B cell (primary cell): ENCODE data around the gene FABP2.

Experiments used
- EZH2 ChIP-seq: IDR thresholded peaks from 2 replicates; pipeline ENCODE4 v1.6.1; 2012; ENCODE audit warnings: borderline replicate concordance, low read depth, mild to moderate bottlenecking, moderate library complexity, low read length; ENCODE audit not compliant: insufficient read depth, poor library complexity, severe bottlenecking
- TF ChIP-seq, protein P1 (sequence below): fragments of 200-600 bp; IDR thresholded peaks from one replicate; pipeline ENCODE4 v1.8.0; 2022; ENCODE audit warnings: antibody characterized with exemption, mild to moderate bottlenecking

DNA sequence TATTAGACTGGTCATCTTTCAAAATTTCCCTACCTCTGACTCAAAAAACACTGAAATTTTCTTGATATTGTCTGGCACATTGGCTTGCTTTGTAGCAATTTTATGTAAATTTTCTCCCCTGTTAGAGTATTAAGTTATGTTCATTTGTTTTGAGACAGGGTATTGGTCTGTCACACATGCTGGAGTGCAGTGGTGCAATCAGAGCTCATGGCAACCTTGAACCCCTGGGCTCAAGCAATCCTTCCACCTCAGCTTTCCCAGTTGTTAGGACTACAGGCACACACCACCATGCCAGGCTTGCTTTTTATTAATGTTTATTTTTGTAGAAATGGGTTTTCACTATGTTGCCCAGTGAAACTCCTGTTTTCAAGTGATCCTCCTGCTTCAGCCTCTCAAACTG lies 17.5 kb downstream of the FABP2 start:
- TF ChIP-seq, protein P1, sequence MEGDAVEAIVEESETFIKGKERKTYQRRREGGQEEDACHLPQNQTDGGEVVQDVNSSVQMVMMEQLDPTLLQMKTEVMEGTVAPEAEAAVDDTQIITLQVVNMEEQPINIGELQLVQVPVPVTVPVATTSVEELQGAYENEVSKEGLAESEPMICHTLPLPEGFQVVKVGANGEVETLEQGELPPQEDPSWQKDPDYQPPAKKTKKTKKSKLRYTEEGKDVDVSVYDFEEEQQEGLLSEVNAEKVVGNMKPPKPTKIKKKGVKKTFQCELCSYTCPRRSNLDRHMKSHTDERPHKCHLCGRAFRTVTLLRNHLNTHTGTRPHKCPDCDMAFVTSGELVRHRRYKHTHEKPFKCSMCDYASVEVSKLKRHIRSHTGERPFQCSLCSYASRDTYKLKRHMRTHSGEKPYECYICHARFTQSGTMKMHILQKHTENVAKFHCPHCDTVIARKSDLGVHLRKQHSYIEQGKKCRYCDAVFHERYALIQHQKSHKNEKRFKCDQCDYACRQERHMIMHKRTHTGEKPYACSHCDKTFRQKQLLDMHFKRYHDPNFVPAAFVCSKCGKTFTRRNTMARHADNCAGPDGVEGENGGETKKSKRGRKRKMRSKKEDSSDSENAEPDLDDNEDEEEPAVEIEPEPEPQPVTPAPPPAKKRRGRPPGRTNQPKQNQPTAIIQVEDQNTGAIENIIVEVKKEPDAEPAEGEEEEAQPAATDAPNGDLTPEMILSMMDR, result no peak
- no peak for TF ChIP-seq EZH2
